BJ (cell line): ENCODE data around the gene OR52A1. TPM values are rescaled to one million over a fixed set of nuclear protein-coding genes. Genes with fewer than 3 reads are reported as not detected.

Source experiments
- CTCF ChIA-PET: fragments of 350-600 bp; formaldehyde crosslinking; extraction: SDS; loops from one replicate; lab custom pipeline; 2021; ENCODE audit warnings: antibody characterized with exemption, inconsistent platforms; lab: Yijun Ruan, JAX
- POLR2A ChIA-PET: fragments of 300-600 bp; sonication (Branson Sonifier 250); formaldehyde crosslinking; extraction: SDS; loops from one replicate; lab custom pipeline; 2021; ENCODE audit warnings: antibody characterized with exemption; lab: Charles Lee
- DNase-seq: peaks from one replicate; pipeline ENCODE4 v3.0.0-alpha.2; 2011; ENCODE audit warnings: low read depth
- H3K27me3 ChIP-seq: 2 replicates; pipeline ENCODE4 v1.6.0; 2011; ENCODE audit warnings: low read length; ENCODE audit not compliant: control insufficient read depth, insufficient read depth
- H3K36me3 ChIP-seq: 2 replicates; pipeline ENCODE4 v1.5.1; 2011; ENCODE audit warnings: low read length; ENCODE audit not compliant: control insufficient read depth, insufficient read depth
- H3K4me3 ChIP-seq: 2 replicates; pipeline ENCODE4 v1.5.1; 2011; ENCODE audit warnings: low read depth, mild to moderate bottlenecking, control low read depth, low read length
- polyA minus RNA-seq: library from RNA; depleted of rRNA, polyadenylated mRNA; stranded (reverse); fragments of >200 nt; gene quantifications from 2 replicates; pipeline ENCODE4 v1.2.3, GENCODE V29; 2011; rRNA and poly(A)+ RNA removed
- polyA plus RNA-seq: library from polyadenylated mRNA; depleted of rRNA; stranded (reverse); fragments of >200 nt; gene quantifications from 2 replicates; pipeline ENCODE4 v1.2.3, GENCODE V29; 2011; rRNA removed
- TF ChIP-seq, protein P1 (sequence below): IDR thresholded peaks from 2 replicates; pipeline ENCODE4 v1.5.1; 2011; ENCODE audit warnings: low read depth, mild to moderate bottlenecking, control low read depth, inconsistent platforms, low read length, moderate library complexity; ENCODE audit not compliant: insufficient read depth

OR52A1 gene
- polyA plus RNA-seq (not detected in 2 replicates), polyA minus RNA-seq (not detected in 2 replicates)

GRCh38 chr11:5154657-5155056 is at the start of gene OR52A1:
Gene OR52A1 (minus strand): TSS chr11:5154757. CDS start chr11:5152369, 2,388 bp downstream.
- ChIA-PET CTCF (no interaction called here), POLR2A (no interaction called here)
- no peaks in the 10 kb centered on the region for H3K27me3 ChIP-seq
- H3K36me3 ChIP-seq = no peaks in the 10 kb centered on the region
- H3K4me3 ChIP-seq = no peak within 1 kb of the TSS
- DNase-seq = no peak
- TF ChIP-seq, protein P1, sequence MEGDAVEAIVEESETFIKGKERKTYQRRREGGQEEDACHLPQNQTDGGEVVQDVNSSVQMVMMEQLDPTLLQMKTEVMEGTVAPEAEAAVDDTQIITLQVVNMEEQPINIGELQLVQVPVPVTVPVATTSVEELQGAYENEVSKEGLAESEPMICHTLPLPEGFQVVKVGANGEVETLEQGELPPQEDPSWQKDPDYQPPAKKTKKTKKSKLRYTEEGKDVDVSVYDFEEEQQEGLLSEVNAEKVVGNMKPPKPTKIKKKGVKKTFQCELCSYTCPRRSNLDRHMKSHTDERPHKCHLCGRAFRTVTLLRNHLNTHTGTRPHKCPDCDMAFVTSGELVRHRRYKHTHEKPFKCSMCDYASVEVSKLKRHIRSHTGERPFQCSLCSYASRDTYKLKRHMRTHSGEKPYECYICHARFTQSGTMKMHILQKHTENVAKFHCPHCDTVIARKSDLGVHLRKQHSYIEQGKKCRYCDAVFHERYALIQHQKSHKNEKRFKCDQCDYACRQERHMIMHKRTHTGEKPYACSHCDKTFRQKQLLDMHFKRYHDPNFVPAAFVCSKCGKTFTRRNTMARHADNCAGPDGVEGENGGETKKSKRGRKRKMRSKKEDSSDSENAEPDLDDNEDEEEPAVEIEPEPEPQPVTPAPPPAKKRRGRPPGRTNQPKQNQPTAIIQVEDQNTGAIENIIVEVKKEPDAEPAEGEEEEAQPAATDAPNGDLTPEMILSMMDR = no peak

GRCh38 chr11:5203366-5203765 is 48.8 kb upstream of the OR52A1 start:
- ChIA-PET CTCF (interaction anchor here (0.6 to 4.5 kb wide), 9 partner anchors 10 to 188 kb away, joined by 3 to 22 read pairs (median 6); no protein-coding TSS in a partner anchor), POLR2A (no interaction called here)
- no peak for DNase-seq
- TF ChIP-seq, protein P1 = no peak
- Histone ChIP-seq H3K36me3 (no peaks in the 10 kb centered on the region), H3K4me3 (no peak overlapping the region), H3K27me3 (no peaks in the 10 kb centered on the region)

- DNase-seq = no peak
- Histone ChIP-seq H3K36me3 (no peaks in the 10 kb centered on the region), H3K4me3 (no peak within 1 kb of the TSS), H3K27me3 (no peaks in the 10 kb centered on the region)
- TF ChIP-seq, protein P1 = no peak
- POLR2A ChIA-PET = no interaction called here
- CTCF ChIA-PET = interaction anchor here (2.4 to 4.5 kb wide), 2 partner anchors 170 to 179 kb away, joined by 9 to 22 read pairs; no protein-coding TSS in a partner anchor
Measured at GRCh38 chr11:5200582-5200981, 46.0 kb upstream of the OR52A1 start, which contains the start of gene OR51V1. Gene OR51V1 (minus strand): TSS chr11:5200682. CDS start chr11:5200682, 0 bp downstream.

DNA sequence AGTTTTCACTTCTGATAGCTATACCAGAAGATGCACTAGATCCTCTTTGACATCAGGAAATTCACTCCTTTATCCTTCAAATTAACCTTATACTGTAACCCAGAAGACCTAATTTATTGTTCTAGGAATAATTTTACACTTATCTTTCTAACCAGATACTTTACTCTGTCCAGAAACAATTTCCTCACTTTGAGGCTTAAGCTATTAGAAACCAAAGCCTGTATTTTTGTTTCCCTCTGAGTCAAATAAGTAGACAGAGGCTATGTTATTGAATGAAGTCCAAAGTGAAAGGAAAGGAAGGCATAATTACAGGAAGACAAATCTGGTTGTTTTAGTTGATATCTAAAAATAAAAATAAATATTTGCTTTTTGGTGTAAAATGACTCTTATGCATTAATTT is 43.7 kb upstream of the OR52A1 start:
- TF ChIP-seq, protein P1 = no peak
- POLR2A ChIA-PET = no interaction called here
- Histone ChIP-seq H3K36me3 (no peaks in the 10 kb centered on the region), H3K27me3 (no peaks in the 10 kb centered on the region), H3K4me3 (no peak overlapping the region)
- DNase-seq = no peak
- CTCF ChIA-PET = interaction anchor here (1.5 kb wide), 1 partner anchor 183 kb away, joined by 6 read pairs; no protein-coding TSS in a partner anchor

- TF ChIP-seq, protein P1 = no peak
- H3K36me3 ChIP-seq = no peaks in the 10 kb centered on the region
- ChIA-PET POLR2A (no interaction called here), CTCF (interaction anchor here (1.0 to 1.5 kb wide), 3 partner anchors 12 to 184 kb away, joined by 3 to 6 read pairs (median 4); no protein-coding TSS in a partner anchor)
- no peaks in the 10 kb centered on the region for H3K27me3 ChIP-seq
- no peak overlapping the region for H3K4me3 ChIP-seq
- no peak for DNase-seq
Measured at GRCh38 chr11:5197536-5197935, 43.0 kb upstream of the OR52A1 start.
